ENCODE data around the gene UNC45B. TPM values are rescaled to one million over a fixed set of nuclear protein-coding genes. Genes with fewer than 3 reads are reported as not detected.

The UNC45B gene
- total and polyA plus RNA-seq, 2 of the 8 experiments (the other 6 are each of a cell fraction or from before 2014, with no cell fraction given) = 0.06 to 0.15 TPM

DNA sequence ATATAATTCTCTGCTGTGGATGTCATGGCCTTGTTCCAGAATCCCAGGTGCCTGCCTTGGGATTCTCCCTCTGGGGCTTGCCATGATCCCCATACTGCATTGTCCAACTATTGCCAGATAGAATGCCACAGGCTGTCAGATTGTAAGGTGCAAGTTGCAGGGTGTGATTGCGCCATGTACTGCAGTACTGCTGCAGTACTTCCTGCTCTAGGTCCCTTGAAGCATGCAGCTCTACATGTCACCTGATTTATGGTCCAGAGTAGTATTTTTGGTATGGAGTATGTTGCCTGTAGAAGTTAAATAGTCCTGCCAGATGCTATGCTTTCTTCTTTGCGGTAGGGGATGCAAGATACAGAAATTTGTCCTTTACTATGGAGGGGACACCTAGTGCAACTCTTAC lies 88.3 kb downstream of the UNC45B start (continued):
- no peak for TF ChIP-seq CHD7 (IDR thresholded peaks at IDR 0.05; ENCODE audit: insufficient replicate concordance, low read length)
- no peak for TF ChIP-seq KDM1A (IDR thresholded peaks at IDR 0.05; ENCODE audit: borderline replicate concordance, low read length)
- TF ChIP-seq MAX (IDR thresholded peaks at IDR 0.05) = no peak
